ENCODE measurements around the gene NCAPH2.

Gene NCAPH2

GRCh38 chr22:50473855-50474671 is 34.0 kb upstream of the NCAPH2 start:
- POLR2A ChIA-PET, result interaction anchor here (1.3 kb wide), 1 partner anchor 34 kb away, joined by 4 read pairs; the partner anchor contains the start of gene LMF2
- DNase-seq (ENCODE audit: extremely low spot score), result no peak
- CTCF ChIA-PET, result interaction anchor here (0.7 to 2.3 kb wide), 9 partner anchors 12 to 198 kb away, joined by 3 to 10 read pairs (median 4); partner anchors contain the start of genes ARSA, CHKB and SCO2
- TF ChIP-seq CTCF (IDR thresholded peaks at IDR 0.05; ENCODE audit: control extremely low read depth, extremely low read depth, low read depth, missing control alignments), result no peak

DNA sequence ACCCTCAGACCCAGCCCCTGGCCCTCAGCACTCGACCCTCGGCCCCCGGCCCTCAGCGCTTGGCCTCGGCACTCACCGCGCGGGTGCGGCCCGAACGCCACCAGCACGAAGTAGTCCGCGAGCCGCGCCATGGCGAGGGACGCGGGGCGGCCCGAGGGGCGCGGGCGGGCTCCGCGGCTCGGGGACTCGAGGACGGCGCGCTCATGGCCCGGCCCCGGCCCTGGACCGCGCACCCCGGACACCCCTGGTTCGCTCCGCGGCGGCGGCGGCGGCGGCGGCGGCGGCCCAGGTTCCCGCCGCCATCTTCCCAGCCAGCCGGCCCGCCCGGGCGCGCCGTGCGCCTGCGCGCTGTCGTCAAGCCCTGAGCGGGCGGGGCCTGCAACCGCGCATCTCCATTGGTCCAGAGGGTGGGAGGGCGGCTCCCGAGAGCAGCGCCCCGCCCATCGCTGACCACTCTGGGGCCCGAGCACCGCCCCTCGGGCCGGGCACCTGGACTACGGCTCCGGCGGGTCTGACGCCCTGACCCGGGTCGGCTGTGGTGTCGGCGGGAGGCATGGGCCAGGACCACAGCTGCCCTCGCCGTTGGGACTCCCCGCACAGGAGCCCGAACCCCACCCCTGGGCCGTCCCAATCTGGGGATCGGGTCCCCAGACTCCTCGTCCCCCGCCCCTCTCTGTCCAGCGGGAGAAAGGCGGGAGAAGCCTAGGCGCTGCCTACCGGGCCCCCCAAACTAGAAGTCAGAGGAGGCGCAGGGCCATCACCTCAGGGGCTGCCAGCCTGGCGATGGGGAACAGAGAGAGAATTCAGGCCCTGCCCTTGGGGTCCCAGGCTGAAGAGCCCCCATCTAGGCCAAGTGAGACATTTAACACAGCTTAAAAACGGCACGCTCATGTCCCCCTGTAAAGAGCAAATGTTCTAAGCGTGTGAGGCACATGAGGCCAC is 33.0 kb upstream of the NCAPH2 start, which contains the start of gene SBF1:
Gene SBF1, minus strand, starts transcription at position 326 of the 942 bp plus-strand sequence. Its CDS starts 195 bp downstream, at position 131.
- DNase-seq (ENCODE audit: extremely low spot score), result peak; percentile 100
- no peak for TF ChIP-seq CTCF (IDR thresholded peaks at IDR 0.05; ENCODE audit: control extremely low read depth, extremely low read depth, low read depth, missing control alignments)
- POLR2A ChIA-PET, result no interaction called here
- CTCF ChIA-PET, result no interaction called here

DNA sequence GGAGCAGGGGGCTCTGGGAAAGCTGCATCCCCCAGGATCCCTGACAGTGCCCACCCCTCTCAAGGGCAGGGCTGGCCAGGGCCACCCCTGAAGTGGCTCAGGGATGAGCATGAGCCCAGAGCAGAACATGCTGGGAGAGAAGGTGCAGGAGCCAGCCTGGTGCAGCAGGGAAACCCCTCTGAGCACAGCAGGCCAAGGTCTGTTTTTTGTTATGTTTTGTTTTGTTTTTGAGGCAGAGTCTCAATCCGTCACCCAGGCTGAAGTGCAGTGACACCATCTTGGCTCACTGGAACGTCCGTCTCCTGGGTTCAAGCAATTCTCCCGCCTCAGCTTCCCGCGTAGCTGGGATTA is 32.4 kb upstream of the NCAPH2 start:
- TF ChIP-seq CTCF (IDR thresholded peaks at IDR 0.05; ENCODE audit: control extremely low read depth, extremely low read depth, low read depth, missing control alignments), result no peak
- POLR2A ChIA-PET, result no interaction called here
- CTCF ChIA-PET, result no interaction called here
- no peak for DNase-seq (ENCODE audit: extremely low spot score)

- POLR2A ChIA-PET, result no interaction called here
- no peak for DNase-seq (ENCODE audit: extremely low spot score)
- CTCF ChIA-PET, result interaction anchor here (3.0 kb wide), 1 partner anchor 21 kb away, joined by 10 read pairs; no protein-coding TSS in a partner anchor
- no peak for TF ChIP-seq CTCF (IDR thresholded peaks at IDR 0.05; ENCODE audit: control extremely low read depth, extremely low read depth, low read depth, missing control alignments)
These were observed 31.2 kb upstream of the NCAPH2 start for GRCh38 chr22:50476868-50477267.

GRCh38 chr22:50477923-50478322 is 30.1 kb upstream of the NCAPH2 start:
- no peak for DNase-seq (ENCODE audit: extremely low spot score)
- POLR2A ChIA-PET, result no interaction called here
- CTCF ChIA-PET, result interaction anchor here (3.0 kb wide), 1 partner anchor 20 kb away, joined by 10 read pairs; no protein-coding TSS in a partner anchor
- TF ChIP-seq CTCF (IDR thresholded peaks at IDR 0.05; ENCODE audit: control extremely low read depth, extremely low read depth, low read depth, missing control alignments), result no peak

- POLR2A ChIA-PET, result no interaction called here
- CTCF ChIA-PET, result interaction anchor here (1.4 to 2.5 kb wide), 3 partner anchors 8 to 203 kb away, joined by 3 to 7 read pairs (median 6); no protein-coding TSS in a partner anchor
- TF ChIP-seq CTCF (IDR thresholded peaks at IDR 0.05; ENCODE audit: control extremely low read depth, extremely low read depth, low read depth, missing control alignments), result no peak
- DNase-seq (ENCODE audit: extremely low spot score), result no peak
These were observed 28.3 kb upstream of the NCAPH2 start for GRCh38 chr22:50479721-50480120.

Data from GM10248 (cell line).